HG02610 (cell line): ENCODE data around the gene MAGI2.

Experiments used
- ATAC-seq: cut with Tn5 transposase; IDR thresholded peaks from one replicate; pipeline ENCODE4 v1.9.1; 2021; ENCODE audit warnings: mild to moderate bottlenecking, moderate library complexity; ENCODE audit not compliant: unreplicated experiment

MAGI2 gene

GRCh38 chr7:79381921-79382320 is 71.5 kb downstream of the MAGI2 start:
- no peak for ATAC-seq

DNA sequence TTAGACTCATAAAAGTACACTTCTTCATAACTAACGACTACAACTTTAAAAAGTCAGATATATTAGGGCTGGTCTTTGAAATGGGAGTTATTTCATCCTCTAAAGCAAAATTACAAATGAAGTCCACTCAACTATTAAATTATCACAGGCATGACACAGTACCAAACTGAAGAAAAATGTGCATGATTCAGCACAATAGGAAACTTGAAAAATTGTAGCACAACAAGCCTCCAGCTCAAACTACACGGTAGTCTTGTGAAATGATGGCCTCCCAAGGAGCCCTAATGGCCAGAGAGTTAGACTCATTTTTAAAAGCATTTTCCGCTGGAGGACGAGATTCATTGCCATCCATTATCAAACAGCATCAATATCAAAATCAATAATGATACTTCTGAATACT is 76.4 kb downstream of the MAGI2 start:
- no peak for ATAC-seq

- ATAC-seq: no peak
Measured at GRCh38 chr7:79376299-79377025, 77.0 kb downstream of the MAGI2 start.

DNA sequence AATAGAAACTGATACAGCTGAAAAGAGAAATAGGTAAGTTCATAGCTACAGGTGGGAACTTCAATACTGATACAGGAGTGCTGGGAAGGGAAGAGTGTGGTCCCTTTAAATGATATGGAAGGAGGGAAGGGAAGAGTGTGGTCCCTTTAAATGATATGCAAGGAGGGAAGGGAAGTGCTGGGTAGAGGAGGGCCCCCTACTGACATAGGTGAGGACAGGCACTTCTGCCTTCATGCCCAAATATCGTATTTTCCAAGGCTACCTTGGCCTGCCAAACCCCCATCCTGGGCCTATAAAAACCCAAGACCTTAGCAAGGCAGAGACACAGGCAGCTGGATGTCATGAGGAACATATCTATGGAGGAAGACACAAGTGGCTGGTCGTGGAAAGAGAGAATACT is 92.3 kb downstream of the MAGI2 start:
- no peak for ATAC-seq

DNA sequence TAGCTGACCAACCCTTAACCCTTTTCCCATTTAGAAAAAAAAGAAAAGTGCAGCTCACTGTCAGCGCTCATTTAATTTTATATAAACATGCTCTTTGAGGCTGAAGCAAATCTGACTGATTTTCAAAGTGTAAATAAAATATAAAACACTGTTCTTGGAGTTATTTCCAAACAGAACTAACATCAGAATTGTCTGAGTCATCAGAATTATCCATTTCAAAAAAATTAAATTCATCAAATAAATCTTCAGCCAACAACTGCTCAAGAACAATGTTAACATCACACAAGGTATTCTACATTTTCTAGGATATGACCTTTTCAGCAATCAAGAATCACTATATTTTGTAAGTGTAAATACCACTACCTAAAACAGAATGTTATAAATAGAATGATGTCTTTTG is 93.6 kb downstream of the MAGI2 start:
- no peak for ATAC-seq

DNA sequence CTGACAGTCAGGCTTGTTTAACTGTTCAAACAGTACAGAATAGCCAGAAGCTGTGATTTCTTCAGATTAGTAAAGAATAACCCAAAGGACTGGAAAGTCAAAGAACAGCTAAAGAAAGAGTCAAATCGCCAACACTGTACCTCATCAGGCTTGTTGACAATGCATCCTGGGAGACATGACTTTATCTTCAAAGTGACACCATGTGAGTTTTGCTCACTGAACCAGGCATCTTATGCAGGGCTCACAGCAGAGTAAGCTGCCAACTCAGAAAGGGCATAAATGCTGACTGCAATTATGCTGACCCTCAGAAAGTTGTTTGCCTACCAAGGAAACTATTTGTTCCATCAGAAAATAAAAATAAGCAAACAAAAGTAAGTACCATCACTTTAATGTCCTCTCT is 96.4 kb downstream of the MAGI2 start:
- ATAC-seq: no peak

GRCh38 chr7:79353720-79354468 is 99.6 kb downstream of the MAGI2 start:
- no peak for ATAC-seq

DNA sequence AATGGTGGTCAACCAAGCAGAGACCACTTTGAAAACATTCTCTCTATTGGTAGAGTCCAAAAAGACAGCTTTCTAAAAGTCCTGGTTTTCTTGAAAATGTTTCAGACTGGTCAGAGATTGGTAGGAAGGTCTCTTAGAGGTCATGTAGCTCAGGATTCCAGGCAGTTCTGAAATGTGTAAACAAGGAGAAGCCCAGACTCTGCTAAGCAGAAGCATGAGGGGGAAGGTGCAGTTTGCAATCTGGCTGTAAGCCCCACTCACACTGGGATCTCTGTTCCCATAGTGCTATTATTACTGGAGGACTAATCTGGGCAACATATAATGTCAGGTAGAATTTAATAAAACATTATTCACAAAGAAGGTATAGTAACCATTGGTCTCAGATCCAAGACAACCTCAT is 101.1 kb downstream of the MAGI2 start:
- ATAC-seq: no peak

GRCh38 chr7:79347351-79347750 is 106.1 kb downstream of the MAGI2 start:
- ATAC-seq: no peak

DNA sequence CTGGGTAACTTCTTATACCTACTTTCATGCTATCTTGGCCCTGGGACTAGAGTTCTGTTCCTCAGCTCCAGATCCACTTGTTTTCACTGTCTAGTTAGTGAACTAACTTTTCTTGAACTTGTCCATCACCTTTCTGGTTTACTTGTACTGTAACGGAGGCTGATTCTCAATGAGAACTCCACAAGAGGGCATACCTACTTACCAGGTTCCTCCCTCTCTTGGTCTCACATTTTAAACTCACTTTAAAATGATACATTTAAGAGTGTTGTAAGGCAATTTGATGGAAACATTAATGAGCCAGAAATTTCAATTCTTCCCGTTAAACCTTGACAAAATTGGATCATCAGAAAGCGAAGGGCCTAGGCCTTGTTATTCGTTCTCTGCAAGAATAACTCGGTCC is 111.6 kb downstream of the MAGI2 start:
- ATAC-seq: no peak

- ATAC-seq: no peak
Measured at GRCh38 chr7:79340212-79340611, 113.3 kb downstream of the MAGI2 start.

- ATAC-seq: no peak
Measured at GRCh38 chr7:79339208-79339925, 114.1 kb downstream of the MAGI2 start.

DNA sequence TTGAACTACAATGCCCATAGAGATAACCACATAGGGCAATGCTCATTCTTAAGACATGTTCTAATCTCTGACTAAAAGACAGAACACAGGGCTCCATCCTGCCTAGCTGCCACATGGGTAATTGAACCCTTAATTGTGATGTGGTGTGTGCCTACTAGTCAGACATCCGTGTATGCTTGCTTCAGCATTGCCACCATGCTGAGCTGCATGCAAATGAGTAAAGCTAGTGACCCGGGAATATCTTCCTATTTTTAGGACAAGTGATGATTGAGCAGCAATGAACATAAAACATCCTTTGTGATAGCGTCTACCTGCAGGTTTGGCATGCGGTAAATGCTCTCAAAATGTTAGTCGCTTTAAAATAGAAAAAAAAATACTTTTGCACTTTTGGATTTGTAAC is 115.8 kb downstream of the MAGI2 start:
- ATAC-seq: no peak

GRCh38 chr7:79334841-79335240 is 118.6 kb downstream of the MAGI2 start:
- no peak for ATAC-seq

GRCh38 chr7:79334334-79334733 is 119.1 kb downstream of the MAGI2 start:
- no peak for ATAC-seq

DNA sequence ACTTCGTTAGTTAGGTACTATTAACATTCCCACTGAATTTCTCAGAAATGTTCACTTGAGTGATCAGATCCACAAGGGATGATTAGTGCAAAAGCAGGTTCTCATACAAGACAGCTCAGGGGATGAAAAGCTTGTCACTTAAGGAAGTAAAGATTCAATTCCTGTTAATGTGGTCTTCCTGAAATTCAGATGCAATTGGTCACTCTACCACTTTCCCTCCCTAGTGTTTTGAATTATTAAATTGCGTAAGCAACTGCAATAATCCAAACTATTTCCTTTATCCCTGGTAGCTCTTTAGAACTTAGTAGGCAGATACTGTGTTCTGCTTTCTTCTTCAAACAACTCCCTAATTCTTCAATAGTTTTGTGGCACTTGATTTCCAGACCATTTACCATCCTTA is 121.4 kb downstream of the MAGI2 start:
- no peak for ATAC-seq

DNA sequence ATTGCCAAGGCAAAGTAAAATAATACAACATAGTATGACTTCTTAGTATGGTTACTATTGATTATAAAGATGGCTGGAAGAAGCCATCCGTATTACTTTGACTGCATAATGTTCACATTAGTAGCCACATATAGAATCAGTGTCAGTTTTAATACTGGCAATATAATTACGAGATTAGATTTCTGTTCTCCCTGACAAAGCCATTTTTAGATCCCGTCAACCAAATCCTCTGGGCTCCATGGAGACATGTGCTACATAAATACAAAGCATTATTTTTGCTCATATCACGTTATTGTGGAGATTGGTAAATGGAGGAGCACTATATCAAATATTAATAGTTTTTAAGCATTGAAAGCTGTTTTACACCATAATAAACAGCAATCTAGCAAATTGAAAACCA is 124.0 kb downstream of the MAGI2 start:
- ATAC-seq: no peak

GRCh38 chr7:79320741-79321473 is 132.6 kb downstream of the MAGI2 start:
- no peak for ATAC-seq

DNA sequence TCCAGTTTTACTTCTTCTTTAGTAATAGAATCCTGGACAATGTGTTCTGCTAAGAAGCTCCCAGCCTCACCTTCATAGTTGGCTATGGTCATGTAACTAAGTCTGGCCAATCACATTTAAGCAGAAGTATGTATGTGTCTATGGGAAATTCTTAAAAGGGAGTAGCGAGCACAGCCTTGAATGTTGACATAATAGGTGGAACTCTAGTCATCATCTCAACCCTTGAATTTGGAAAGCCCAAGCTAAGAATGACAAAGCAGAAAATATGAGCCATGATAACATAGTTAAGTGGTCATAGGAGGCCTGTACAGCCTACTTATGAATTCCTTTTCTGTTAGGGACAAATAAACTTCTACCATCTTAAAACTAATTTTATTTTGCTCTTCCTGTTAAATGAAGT is 134.1 kb downstream of the MAGI2 start:
- ATAC-seq: no peak

DNA sequence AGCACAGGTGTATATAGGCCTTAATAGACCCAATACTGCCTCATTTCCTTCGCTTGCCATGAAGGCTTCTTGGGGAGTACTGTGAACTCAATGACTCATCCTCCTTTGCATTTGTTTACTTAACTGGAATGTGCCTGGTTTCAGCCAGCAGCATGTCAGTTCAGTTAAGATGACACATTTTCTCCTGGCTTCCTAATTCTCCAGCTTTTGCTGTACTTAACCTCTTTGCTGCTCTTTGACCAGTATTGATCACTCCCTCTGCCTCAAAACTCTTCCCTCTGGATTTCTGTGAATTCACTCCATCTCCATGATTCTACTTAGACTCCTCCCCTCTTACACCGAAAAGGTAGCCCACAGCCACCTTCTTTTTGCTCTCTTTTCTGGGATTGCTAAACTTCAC is 135.7 kb downstream of the MAGI2 start:
- no peak for ATAC-seq

GRCh38 chr7:79312022-79312421 is 141.4 kb downstream of the MAGI2 start:
- no peak for ATAC-seq
